ENCODE results near the gene ANO10. TPM values are rescaled to one million over a fixed set of nuclear protein-coding genes. Genes with fewer than 3 reads are reported as not detected.

Gene ANO10
- total RNA-seq, 1 experiment from 2014 or later: 26.6 TPM

DNA sequence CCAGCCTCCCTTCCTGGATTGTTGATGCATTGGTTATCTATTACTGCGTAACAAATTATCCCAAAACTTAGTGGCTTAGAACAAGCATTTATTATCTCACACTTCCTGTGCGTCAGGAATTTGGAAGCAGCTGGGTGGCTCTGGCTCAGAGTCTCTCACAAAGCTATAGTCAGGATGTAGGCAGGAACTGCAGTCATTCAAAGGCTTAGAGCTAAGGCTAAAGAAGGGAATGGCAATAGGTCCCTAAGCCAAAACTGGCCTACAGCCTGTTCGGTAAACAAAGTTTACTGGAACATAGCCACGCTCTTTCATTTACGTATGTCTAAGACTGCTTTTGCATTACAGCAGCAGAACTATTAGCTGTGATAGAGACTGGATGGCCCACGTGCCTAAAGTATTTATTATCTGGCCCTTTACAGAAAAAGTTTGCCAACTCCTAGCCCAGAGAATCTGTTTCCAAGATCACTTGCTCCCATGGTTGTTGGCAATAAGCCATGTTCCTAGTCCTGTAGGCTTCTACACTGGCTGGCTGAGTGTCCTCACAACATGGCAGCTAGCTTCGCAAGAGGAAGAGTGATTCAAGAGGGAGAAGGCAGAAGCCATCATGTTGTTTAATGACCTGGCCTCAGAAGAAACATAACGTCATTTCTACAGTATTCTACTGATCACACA is 203.1 kb downstream of the ANO10 start:
- intact Hi-C loops (cut with micrococcal nuclease; ENCODE audit: unreplicated experiment) (no loop called here), in situ Hi-C loops (cut with HindIII; ENCODE audit: low pct_unique_long_range_greater_than_20kb, low sequenced_read_pairs) (no loop called here)
- Histone ChIP-seq H3K9me3 (ENCODE audit: control insufficient read depth, insufficient read depth, low read depth, low read length) (no peaks in the 10 kb centered on the region), H3K36me3 (ENCODE audit: control insufficient read depth, insufficient read depth, low read length) (no peaks in the 10 kb centered on the region), H3K4me1 (ENCODE audit: control insufficient read depth, insufficient read depth, low read length) (no peaks in the 10 kb centered on the region), H3K27me3 (ENCODE audit: control insufficient read depth, insufficient read depth, low read length) (no peaks in the 10 kb centered on the region), H3K27ac (ENCODE audit: low read length) (no peak overlapping the region), H3K4me3 (ENCODE audit: low read depth in 2 of 2, low read length in 2 of 2) (no peak overlapping the region)
- BruUV-seq (replicated peaks): no TSS peak
- CTCF ChIA-PET: no interaction called here
- ATAC-seq (no peak), DNase-seq (ENCODE audit: low read depth, low spot score) (no peak)
- no peak for TF ChIP-seq TCF7L2 (IDR thresholded peaks at IDR 0.05; ENCODE audit: low read depth, low read length)
- no peak for TF ChIP-seq POLR2AphosphoS5 (IDR thresholded peaks at IDR 0.05; ENCODE audit: low read depth, low read length)
- no peak for TF ChIP-seq SIN3A (IDR thresholded peaks at IDR 0.05; ENCODE audit: borderline replicate concordance, insufficient read depth, low read depth, low read length)
- no peak for TF ChIP-seq CTCF (IDR thresholded peaks at IDR 0.05)
- TF ChIP-seq REST (IDR thresholded peaks at IDR 0.05; ENCODE audit: insufficient read depth in 1 of 2, low read depth in 2 of 2, low read length in 1 of 2): no peak
- POLR2A ChIA-PET: interaction anchor here (0.7 kb wide), 1 partner anchor 591 kb away, joined by 6 read pairs; no protein-coding TSS in a partner anchor

- no peak for DNase-seq (ENCODE audit: low read depth, low spot score)
- no peaks in the 10 kb centered on the region for H3K27me3 ChIP-seq (ENCODE audit: control insufficient read depth, insufficient read depth, low read length)
- H3K27ac ChIP-seq (ENCODE audit: low read length): no peak overlapping the region
- ChIA-PET POLR2A (no interaction called here), CTCF (no interaction called here)
- TF ChIP-seq CTCF (IDR thresholded peaks at IDR 0.05): no peak
- no peak for TF ChIP-seq REST (IDR thresholded peaks at IDR 0.05; ENCODE audit: insufficient read depth in 1 of 2, low read depth in 2 of 2, low read length in 1 of 2)
- BruUV-seq (replicated peaks): no TSS peak
- intact Hi-C loops (cut with micrococcal nuclease; ENCODE audit: unreplicated experiment) (no loop called here), in situ Hi-C loops (cut with HindIII; ENCODE audit: low pct_unique_long_range_greater_than_20kb, low sequenced_read_pairs) (no loop called here)
- H3K4me1 ChIP-seq (ENCODE audit: control insufficient read depth, insufficient read depth, low read length): no peaks in the 10 kb centered on the region
- no peak for ATAC-seq
- no peaks in the 10 kb centered on the region for H3K36me3 ChIP-seq (ENCODE audit: control insufficient read depth, insufficient read depth, low read length)
- no peak overlapping the region for H3K4me3 ChIP-seq (ENCODE audit: low read depth in 2 of 2, low read length in 2 of 2)
- H3K9me3 ChIP-seq (ENCODE audit: control insufficient read depth, insufficient read depth, low read depth, low read length): no peaks in the 10 kb centered on the region
Observed at GRCh38 chr3:43417133-43417532, 204.7 kb downstream of the ANO10 start.

Measured in Panc1 (cell line).